ENCODE results near the gene ALK. TPM values are rescaled to one million over a fixed set of nuclear protein-coding genes. Genes with fewer than 3 reads are reported as not detected.

The ALK gene
- polyA plus RNA-seq, 1 of the 3 experiments (the other 2 are of a cell fraction): 0.30 TPM

- TF ChIP-seq REST (IDR thresholded peaks at IDR 0.05; ENCODE audit: low read depth, low read length) (no peak), EZH2phosphoT487 (IDR thresholded peaks at IDR 0.05; ENCODE audit: borderline replicate concordance, low read depth) (no peak), CHD2 (IDR thresholded peaks at IDR 0.05; ENCODE audit: low read length, partially characterized antibody) (no peak), MXI1 (IDR thresholded peaks at IDR 0.05; ENCODE audit: low read depth, low read length) (no peak), FOSL2 (IDR thresholded peaks at IDR 0.05; ENCODE audit: borderline replicate concordance, low read depth) (no peak), USF2 (IDR thresholded peaks at IDR 0.05; ENCODE audit: borderline replicate concordance, low read depth, low read length) (no peak), ZBTB33 (IDR thresholded peaks at IDR 0.05; ENCODE audit: borderline replicate concordance, low read depth) (no peak), GABPA (IDR thresholded peaks at IDR 0.05; ENCODE audit: low read depth) (no peak), CTCF (IDR thresholded peaks at IDR 0.05) (peak; percentile 34; the same call in 1 of the 2 replicates)
Observed at GRCh38 chr2:29317077-29317517, 604.3 kb downstream of the ALK start (continued).
